DMS153 (cell line): ENCODE measurements around the gene FRMD4A.
"Not testable (repeated sequence)": the region's sequence is repeated elsewhere in the genome, so short reads cannot be mapped to it uniquely, and the experiment has no call there.

Source experiments
- DNase-seq: peaks from one replicate; lab custom pipeline; 2025; lab: John Stamatoyannopoulos, UW

The FRMD4A gene

GRCh38 chr10:13978533-13979115 lies 352.1 kb downstream of the FRMD4A start:
- DNase-seq: no peak

- DNase-seq: no peak
These were observed 352.7 kb downstream of the FRMD4A start for GRCh38 chr10:13977861-13978532.

- no peak for DNase-seq
These were observed 357.0 kb downstream of the FRMD4A start for GRCh38 chr10:13973742-13974141.

DNA sequence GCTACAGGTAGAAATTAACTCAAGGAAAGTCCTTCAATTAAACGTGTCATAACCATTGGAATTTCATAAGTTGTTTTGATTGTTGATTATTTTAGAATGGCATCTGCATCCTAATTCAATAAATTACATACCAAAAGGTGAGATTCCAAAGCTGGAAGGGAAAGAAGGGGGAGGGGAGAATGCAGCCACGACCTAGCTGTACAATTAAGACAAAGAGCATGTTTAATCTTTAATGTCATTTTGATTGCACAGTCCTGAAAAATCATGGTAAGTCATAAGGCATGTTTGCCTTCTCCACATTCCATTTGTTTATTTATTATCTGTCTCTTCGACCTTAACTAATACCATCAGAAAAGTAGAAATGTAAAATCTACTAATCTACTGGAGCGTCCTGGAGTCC lies 358.1 kb downstream of the FRMD4A start:
- no peak for DNase-seq

GRCh38 chr10:13971601-13972475 lies 358.9 kb downstream of the FRMD4A start:
- DNase-seq: no peak

GRCh38 chr10:13970957-13971353 lies 359.8 kb downstream of the FRMD4A start:
- no peak for DNase-seq

DNA sequence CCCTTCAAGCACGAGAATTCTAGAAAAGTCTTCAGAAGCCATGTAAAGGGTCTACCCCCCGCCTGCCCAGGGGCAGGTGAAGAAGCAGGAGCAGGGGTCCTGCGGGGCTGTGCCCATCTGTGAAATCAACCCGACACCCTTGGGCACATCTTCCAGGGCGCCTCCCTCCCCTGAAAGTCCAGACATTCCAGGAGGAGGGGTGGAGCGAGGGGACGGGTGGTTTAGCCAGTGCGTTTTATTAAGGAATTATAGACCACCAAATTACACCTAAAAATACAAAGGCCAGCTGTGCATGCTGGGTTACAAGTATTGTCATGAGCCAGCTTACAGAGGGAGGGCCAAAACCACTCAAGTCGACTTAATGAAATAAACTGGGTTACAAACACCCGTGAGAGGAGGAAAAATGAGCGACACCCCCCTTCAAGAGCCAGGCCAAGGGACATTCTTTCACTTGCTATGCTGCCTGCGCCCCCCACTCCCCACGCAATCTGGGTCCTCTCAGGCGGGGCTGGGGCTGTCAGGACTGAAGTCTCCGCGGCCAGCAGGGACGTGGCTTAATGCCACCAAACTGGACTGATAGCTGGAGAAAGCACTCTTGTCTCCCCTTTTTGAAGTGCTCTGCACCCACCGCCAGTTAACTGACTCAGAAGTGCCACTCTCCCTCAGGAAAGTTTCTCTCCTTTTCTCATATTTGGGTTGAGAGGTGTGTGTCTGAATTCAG lies 360.3 kb downstream of the FRMD4A start:
- no peak for DNase-seq

DNA sequence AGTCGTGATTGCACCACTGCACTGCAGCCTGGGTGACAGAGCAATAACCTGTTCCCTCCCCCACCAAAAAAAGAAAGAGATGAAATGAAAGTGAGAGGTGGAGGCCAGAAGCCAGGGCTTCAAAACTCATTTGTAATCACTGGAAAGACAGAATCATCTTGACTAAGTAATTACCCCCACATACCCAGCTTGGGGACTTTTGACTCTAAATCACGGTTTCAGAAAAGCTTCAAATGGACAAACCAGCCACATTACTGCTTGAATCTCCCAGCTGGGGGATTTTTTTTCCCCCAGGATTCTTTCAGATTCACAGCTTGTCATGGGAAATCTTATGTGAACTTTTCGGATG lies 361.0 kb downstream of the FRMD4A start:
- no peak for DNase-seq

GRCh38 chr10:13969118-13969791 lies 361.5 kb downstream of the FRMD4A start:
- no peak for DNase-seq

- no peak for DNase-seq
These were observed 368.9 kb downstream of the FRMD4A start for GRCh38 chr10:13961853-13962252.

DNA sequence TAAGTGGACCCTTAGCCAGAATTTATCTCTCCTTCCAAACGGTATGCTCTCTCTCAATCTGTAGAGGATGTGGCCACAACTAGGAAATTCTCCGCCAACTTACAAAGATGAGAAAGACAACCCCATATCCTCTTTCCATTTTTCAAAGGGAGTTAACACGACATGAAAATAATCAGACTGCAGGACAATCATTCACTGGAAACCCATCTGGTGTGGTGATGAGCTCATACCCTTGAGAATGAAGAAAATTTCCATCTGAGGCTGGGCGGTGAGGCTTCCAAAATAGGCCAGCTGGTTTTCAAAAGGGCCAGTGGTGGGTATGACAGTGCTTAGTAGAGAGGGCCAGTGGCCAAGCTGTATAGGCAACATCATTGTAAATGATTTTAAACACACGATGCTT lies 369.6 kb downstream of the FRMD4A start:
- no peak for DNase-seq

GRCh38 chr10:13960603-13961002 lies 370.1 kb downstream of the FRMD4A start:
- no peak for DNase-seq

DNA sequence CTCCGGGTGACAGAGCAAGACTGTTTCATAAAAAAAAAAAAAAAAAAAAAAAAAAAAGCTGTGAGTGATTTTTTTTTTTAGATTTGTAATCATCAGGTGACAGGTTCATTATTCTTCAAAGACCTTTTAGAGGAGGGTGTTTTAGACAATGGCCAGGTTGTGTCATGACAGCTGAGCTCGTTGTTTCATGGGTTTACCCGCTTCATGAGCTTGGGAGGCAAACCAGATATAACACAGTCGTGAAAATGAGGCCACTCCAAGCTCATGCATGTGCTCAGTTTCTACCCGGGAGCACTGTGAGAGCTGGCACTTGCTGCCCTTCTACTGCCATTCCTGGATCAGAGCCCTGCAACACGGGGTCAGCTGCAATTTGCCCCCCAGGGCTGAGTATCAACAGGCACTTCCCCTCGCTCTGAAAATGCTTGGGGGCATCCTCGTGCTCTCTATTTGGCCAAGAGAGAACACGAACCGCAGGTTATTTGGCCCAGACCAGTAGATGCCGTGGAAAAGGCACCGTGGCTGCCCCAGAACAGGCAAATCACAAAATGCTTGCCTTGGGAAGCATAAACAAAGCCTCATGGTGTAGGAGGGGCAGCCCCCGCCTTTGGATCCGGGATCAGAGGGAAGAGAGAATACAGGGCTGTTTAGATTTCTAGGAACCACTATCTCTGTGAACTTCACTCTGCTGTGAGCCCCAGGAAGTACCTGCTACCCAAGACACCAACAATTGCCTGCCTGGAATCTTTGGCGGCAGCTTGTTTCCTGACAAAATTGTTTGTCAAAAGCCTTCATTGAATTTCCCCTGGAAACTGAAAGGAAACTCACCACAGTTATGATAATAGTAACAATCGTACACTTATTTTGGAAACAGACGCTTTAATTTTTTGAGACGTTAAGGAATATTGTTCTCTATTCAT lies 371.0 kb downstream of the FRMD4A start:
- no peak for DNase-seq

- no peak for DNase-seq
These were observed 372.9 kb downstream of the FRMD4A start for GRCh38 chr10:13957856-13958255.

DNA sequence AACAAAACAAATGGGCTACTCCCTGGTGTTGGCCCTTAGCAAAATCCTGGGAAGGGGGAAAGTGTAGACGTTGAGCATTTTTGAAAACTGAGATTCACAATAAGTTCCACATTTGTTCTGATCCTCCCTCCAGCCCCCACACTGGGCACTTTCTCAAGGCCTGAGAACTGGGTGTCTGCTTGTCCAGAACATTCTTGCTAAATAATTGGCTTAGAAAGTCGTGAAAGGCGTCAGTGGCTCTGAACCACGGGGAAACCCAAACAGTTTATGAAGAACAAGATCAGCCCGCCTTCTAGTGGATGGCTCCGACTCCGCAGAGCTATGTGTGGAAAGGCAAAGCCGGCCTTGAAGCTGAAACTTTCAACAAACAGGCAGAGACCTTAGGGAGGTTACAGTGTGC lies 373.9 kb downstream of the FRMD4A start:
- no peak for DNase-seq

DNA sequence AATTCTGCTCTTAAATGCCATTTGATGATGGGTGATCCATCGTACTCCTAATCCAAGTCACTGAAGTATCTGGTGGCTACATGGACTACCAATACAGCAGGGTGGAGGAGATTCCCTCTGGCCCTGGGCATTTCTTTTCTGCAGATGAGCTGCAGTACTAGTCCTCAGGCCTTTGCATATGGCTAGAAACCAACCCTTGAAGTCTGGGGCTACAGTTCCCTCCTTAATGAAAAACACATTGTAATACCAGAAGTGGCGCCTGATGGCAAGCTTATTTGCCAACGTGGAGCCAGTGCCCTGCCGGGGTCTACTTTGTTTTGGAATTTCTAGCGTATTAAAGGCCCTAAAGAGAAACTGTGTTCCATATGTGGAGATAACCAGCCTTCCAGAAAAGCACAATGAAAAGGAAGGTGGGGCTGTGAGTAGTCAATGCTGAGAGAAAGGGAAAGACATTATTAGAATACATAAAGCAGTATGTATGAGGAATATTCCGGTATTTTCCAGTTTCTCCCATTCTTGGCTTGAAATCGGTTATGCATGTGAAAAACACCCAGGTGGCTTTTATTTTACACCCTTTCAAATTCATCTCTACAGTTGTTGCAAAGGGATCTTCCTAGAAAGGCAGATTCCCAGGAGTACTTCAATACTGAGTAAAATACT lies 375.2 kb downstream of the FRMD4A start:
- no peak for DNase-seq

GRCh38 chr10:13954195-13954594 lies 376.5 kb downstream of the FRMD4A start:
- not testable (repeated sequence) for DNase-seq

GRCh38 chr10:13953371-13953770 lies 377.4 kb downstream of the FRMD4A start:
- DNase-seq: no peak

DNA sequence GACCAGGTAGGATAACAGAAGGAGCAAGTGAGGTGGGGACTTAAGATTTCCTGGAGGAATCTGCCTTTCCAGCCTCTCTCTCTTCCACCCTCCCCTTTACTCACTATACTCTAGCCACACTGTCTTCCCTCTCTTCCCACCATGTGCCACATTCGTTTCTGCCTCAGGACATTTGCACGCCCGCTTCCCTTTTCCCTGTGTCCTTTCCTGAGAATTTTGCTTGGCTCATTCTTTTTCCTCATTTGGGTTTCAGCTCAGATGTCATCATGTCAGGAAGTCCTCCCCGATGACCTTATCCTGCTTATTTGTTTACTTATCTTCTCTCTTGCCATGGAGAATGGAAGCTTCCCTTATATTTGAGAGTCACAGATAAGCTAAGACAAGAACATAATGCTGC lies 380.2 kb downstream of the FRMD4A start:
- no peak for DNase-seq

GRCh38 chr10:13949844-13950542 lies 380.7 kb downstream of the FRMD4A start:
- DNase-seq: no peak
